KMS-11 (cell line): ENCODE results near the gene PRR11.

Experiments
- H2AFZ ChIP-seq: fragments of 200-600 bp; sonication (generic); 2 replicates; pipeline ENCODE4 v1.6.1; 2016; ENCODE audit warnings: antibody characterized with exemption, mixed run types, low read depth
- H3K27ac ChIP-seq: fragments of 200-600 bp; sonication (generic); 2 replicates; pipeline ENCODE4 v1.6.1; 2016; ENCODE audit warnings: mild to moderate bottlenecking, mixed run types
- H3K27me3 ChIP-seq: fragments of 200-600 bp; sonication (generic); 2 replicates; pipeline ENCODE4 v1.6.1; 2017; ENCODE audit warnings: mild to moderate bottlenecking, low read depth, mixed run types, moderate library complexity; ENCODE audit not compliant: insufficient read depth
- H3K36me3 ChIP-seq: fragments of 200-600 bp; sonication (generic); 2 replicates; pipeline ENCODE4 v1.6.1; 2017; ENCODE audit warnings: mild to moderate bottlenecking, mixed run types; ENCODE audit not compliant: insufficient read depth
- H3K4me1 ChIP-seq: fragments of 200-600 bp; sonication (generic); 2 replicates; pipeline ENCODE4 v1.6.1; 2016; ENCODE audit warnings: mild to moderate bottlenecking, low read depth, mixed run types; ENCODE audit not compliant: poor library complexity, severe bottlenecking
- H3K4me2 ChIP-seq: fragments of 200-600 bp; sonication (generic); 2 replicates; pipeline ENCODE4 v1.7.0; 2016; ENCODE audit warnings: mild to moderate bottlenecking, mixed run types
- H3K4me3 ChIP-seq: fragments of 200-600 bp; sonication (generic); IDR thresholded peaks from 2 replicates; pipeline ENCODE4 v1.6.1; 2017; ENCODE audit warnings: low read depth, low read length, mixed read lengths; ENCODE audit not compliant: insufficient read depth
- H3K79me2 ChIP-seq: fragments of 200-600 bp; sonication (generic); 2 replicates; pipeline ENCODE4 v1.6.1; 2016; ENCODE audit warnings: low read depth, mixed run types; ENCODE audit not compliant: insufficient read depth
- H3K9ac ChIP-seq: fragments of 200-600 bp; sonication (generic); 2 replicates; pipeline ENCODE4 v1.6.1; 2016; ENCODE audit warnings: mild to moderate bottlenecking, mixed run types
- H4K20me1 ChIP-seq: fragments of 200-600 bp; sonication (generic); 2 replicates; pipeline ENCODE4 v1.6.1; 2016; ENCODE audit warnings: mild to moderate bottlenecking, mixed run types; ENCODE audit not compliant: insufficient read depth
- CTCF ChIP-seq: fragments of 200-600 bp; sonication (generic); conservative IDR thresholded peaks from 2 replicates; pipeline ENCODE4 v1.6.1; 2017; ENCODE audit warnings: low read depth, mild to moderate bottlenecking, antibody characterized with exemption, low read length, moderate library complexity, mixed read lengths

PRR11 gene

GRCh38 chr17:59193336-59193862 lies 37.9 kb downstream of the PRR11 start:
- no peaks in the 10 kb centered on the region; the same call in none of the 2 replicates for H3K36me3 ChIP-seq
- H3K27me3 ChIP-seq = no peaks in the 10 kb centered on the region
- no peak overlapping the region for H3K4me2 ChIP-seq

GRCh38 chr17:59199398-59199797 lies 43.9 kb downstream of the PRR11 start:
- H3K79me2 ChIP-seq = no peaks in the 10 kb centered on the region
- H3K9ac ChIP-seq = no peak overlapping the region
- TF ChIP-seq CTCF = no peak
- H3K36me3 ChIP-seq = no peaks in the 10 kb centered on the region; the same call in 1 of the 2 replicates
- H3K4me3 ChIP-seq = no peak overlapping the region
- no peaks in the 10 kb centered on the region for H3K4me1 ChIP-seq
- no peaks in the 10 kb centered on the region for H4K20me1 ChIP-seq
- H3K27ac ChIP-seq = no peak overlapping the region
- no peak overlapping the region for H3K4me2 ChIP-seq
- H3K27me3 ChIP-seq = no peaks in the 10 kb centered on the region
- no peak overlapping the region for H2AFZ ChIP-seq

More at GRCh38 chr17:59193336-59193862, 37.9 kb downstream of the PRR11 start:
- no peak overlapping the region for H3K9ac ChIP-seq
- no peaks in the 10 kb centered on the region for H3K4me1 ChIP-seq
- H3K27ac ChIP-seq = no peak overlapping the region
- no peak overlapping the region for H3K4me3 ChIP-seq
- H2AFZ ChIP-seq = no peak overlapping the region
- no peaks in the 10 kb centered on the region for H4K20me1 ChIP-seq
- no peaks in the 10 kb centered on the region for H3K79me2 ChIP-seq
- no peak for TF ChIP-seq CTCF

GRCh38 chr17:59202320-59202719 lies 46.8 kb downstream of the PRR11 start:
- H3K9ac ChIP-seq = no peak overlapping the region

GRCh38 chr17:59219370-59219769 lies 63.8 kb downstream of the PRR11 start:
- Histone ChIP-seq H3K9ac (no peak overlapping the region), H2AFZ (peak overlapping the region; percentile 82), H3K79me2 (no peaks in the 10 kb centered on the region), H3K4me2 (peak overlapping the region; percentile 60), H3K36me3 (no peaks in the 10 kb centered on the region), H3K27ac (no peak overlapping the region), H4K20me1 (no peaks in the 10 kb centered on the region), H3K4me1 (peaks cover 9% of the 10 kb centered on the region), H3K27me3 (no peaks in the 10 kb centered on the region), H3K4me3 (no peak overlapping the region)
- TF ChIP-seq CTCF = no peak

More at GRCh38 chr17:59202320-59202719, 46.8 kb downstream of the PRR11 start:
- Histone ChIP-seq H3K4me2 (no peak overlapping the region), H2AFZ (no peak overlapping the region), H3K79me2 (no peaks in the 10 kb centered on the region), H3K27me3 (no peaks in the 10 kb centered on the region), H3K4me3 (no peak overlapping the region), H3K4me1 (no peaks in the 10 kb centered on the region), H3K36me3 (no peaks in the 10 kb centered on the region), H3K27ac (no peak overlapping the region), H4K20me1 (no peaks in the 10 kb centered on the region)
- no peak for TF ChIP-seq CTCF
